ENCODE results near the gene PRKN. TPM values are rescaled to one million over a fixed set of nuclear protein-coding genes. Genes with fewer than 3 reads are reported as not detected.

The PRKN gene
- total and polyA plus RNA-seq, 2 donors (not counting 3 experiments of a cell fraction or from before 2014, with no cell fraction given): 0.06 TPM; not detected in 1

DNA sequence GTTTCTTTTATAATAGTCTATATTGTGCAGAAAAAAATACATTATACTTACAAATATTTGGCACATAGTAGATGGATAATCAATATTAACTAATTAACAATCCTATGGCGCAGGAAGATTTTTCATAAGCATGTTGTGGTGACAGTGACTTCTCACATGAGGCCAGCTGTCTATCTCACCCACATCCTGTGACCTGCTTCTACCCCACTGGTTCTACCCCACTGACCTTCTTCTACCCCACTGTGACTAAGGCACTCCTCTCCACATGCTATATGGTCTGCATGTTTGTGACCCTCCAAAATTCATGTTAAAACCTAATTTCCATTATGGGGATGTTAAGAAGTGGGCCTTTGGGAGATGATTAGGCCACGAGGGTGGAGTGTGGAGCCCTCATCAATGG lies 1058.9 kb downstream of the PRKN start:
- no peaks in the 10 kb centered on the region for H3K9me1 ChIP-seq (replicated peaks; ENCODE audit: control insufficient read depth, extremely low read depth, insufficient read depth, low read length)
- H3K4me2 ChIP-seq (ENCODE audit: insufficient read depth, low read length): no peak overlapping the region
- no peaks in the 10 kb centered on the region for H3K79me2 ChIP-seq (ENCODE audit: control insufficient read depth, insufficient read depth, low read length)
- FAIRE-seq (no peak), DNase-seq (ENCODE audit: low read depth, low spot score) (no peak)
- H3K4me1 ChIP-seq (ENCODE audit: control insufficient read depth, extremely low read depth, insufficient read depth, low read length): no peaks in the 10 kb centered on the region
- no peaks in the 10 kb centered on the region for H3K27me3 ChIP-seq (ENCODE audit: control insufficient read depth in 2 of 2, insufficient read depth in 2 of 2, low read length in 2 of 2)
- CTCF ChIA-PET: no interaction called here
- BruUV-seq (replicated peaks): no TSS peak
- H3K9me3 ChIP-seq (replicated peaks; ENCODE audit: control insufficient read depth, insufficient read depth, low read length): no peaks in the 10 kb centered on the region
- dilution Hi-C loops (cut with MboI; ENCODE audit: extremely low pct_ligation_motif_present, low sequenced_read_pairs) (no loop called here), intact Hi-C loops (cut with micrococcal nuclease) (no loop called here)
- no peak overlapping the region for H2AFZ ChIP-seq (ENCODE audit: low read depth, low read length)
- H3K36me3 ChIP-seq (ENCODE audit: control insufficient read depth in 2 of 2, extremely low read depth in 1 of 2, insufficient read depth in 2 of 2, low read length in 2 of 2): no peaks in the 10 kb centered on the region
- H3K4me3 ChIP-seq (replicated peaks in 1 of 3; ENCODE audit: insufficient read depth in 1 of 3, low read depth in 1 of 3, low read length in 3 of 3): no peak overlapping the region
- H4K20me1 ChIP-seq (replicated peaks; ENCODE audit: control insufficient read depth, extremely low read depth, insufficient read depth, low read length): no peaks in the 10 kb centered on the region
- TF ChIP-seq, protein P1, sequence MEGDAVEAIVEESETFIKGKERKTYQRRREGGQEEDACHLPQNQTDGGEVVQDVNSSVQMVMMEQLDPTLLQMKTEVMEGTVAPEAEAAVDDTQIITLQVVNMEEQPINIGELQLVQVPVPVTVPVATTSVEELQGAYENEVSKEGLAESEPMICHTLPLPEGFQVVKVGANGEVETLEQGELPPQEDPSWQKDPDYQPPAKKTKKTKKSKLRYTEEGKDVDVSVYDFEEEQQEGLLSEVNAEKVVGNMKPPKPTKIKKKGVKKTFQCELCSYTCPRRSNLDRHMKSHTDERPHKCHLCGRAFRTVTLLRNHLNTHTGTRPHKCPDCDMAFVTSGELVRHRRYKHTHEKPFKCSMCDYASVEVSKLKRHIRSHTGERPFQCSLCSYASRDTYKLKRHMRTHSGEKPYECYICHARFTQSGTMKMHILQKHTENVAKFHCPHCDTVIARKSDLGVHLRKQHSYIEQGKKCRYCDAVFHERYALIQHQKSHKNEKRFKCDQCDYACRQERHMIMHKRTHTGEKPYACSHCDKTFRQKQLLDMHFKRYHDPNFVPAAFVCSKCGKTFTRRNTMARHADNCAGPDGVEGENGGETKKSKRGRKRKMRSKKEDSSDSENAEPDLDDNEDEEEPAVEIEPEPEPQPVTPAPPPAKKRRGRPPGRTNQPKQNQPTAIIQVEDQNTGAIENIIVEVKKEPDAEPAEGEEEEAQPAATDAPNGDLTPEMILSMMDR (IDR thresholded peaks at IDR 0.05; ENCODE audit: extremely low read depth in 1 of 2, insufficient read depth in 1 of 2, low read depth in 1 of 2, low read length in 2 of 2): no peak
- TF ChIP-seq POLR2A (IDR thresholded peaks at IDR 0.05; ENCODE audit: low read depth, low read length): no peak
- TF ChIP-seq POLR2AphosphoS5 (IDR thresholded peaks at IDR 0.05; ENCODE audit: insufficient read depth, low read depth, low read length): no peak
- TF ChIP-seq, protein P2, sequence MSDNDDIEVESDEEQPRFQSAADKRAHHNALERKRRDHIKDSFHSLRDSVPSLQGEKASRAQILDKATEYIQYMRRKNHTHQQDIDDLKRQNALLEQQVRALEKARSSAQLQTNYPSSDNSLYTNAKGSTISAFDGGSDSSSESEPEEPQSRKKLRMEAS (IDR thresholded peaks at IDR 0.05; ENCODE audit: insufficient read depth, insufficient read length): no peak
- no peak for TF ChIP-seq EZH2 (IDR thresholded peaks at IDR 0.05; ENCODE audit: borderline replicate concordance, low read depth, low read length, severe bottlenecking)
- TF ChIP-seq JUN (IDR thresholded peaks at IDR 0.05; ENCODE audit: borderline replicate concordance, insufficient read depth, insufficient read length, low read depth): no peak
- no peak for TF ChIP-seq GATA2 (IDR thresholded peaks at IDR 0.05; ENCODE audit: insufficient read depth, insufficient read length, low read depth, low read length)
- no peak for TF ChIP-seq FOS (IDR thresholded peaks at IDR 0.05; ENCODE audit: borderline replicate concordance, insufficient read depth, low read length)
- no peak for TF ChIP-seq MYC (IDR thresholded peaks at IDR 0.05; ENCODE audit: low read depth, low read length)
- no peak overlapping the region for H3K9ac ChIP-seq (replicated peaks; ENCODE audit: extremely low read depth, insufficient read depth, low read length)
- POLR2A ChIA-PET: no interaction called here
- no peak overlapping the region for H3K27ac ChIP-seq (ENCODE audit: insufficient read depth, low read depth, low read length)

Data from endothelial cell of umbilical vein (primary cell).